WTC11 (cell line): ENCODE data around the gene LRRC18. TPM values are rescaled to one million over a fixed set of nuclear protein-coding genes. Genes with fewer than 3 reads are reported as not detected.

Experiments
- ATAC-seq: fragments of 200-7000 bp; cut with Tn5 transposase; 2 replicates; pipeline ENCODE4 v1.10.0; 2021; ENCODE audit warnings: mild to moderate bottlenecking, moderate library complexity
- CTCF ChIA-PET: fragments of 300-600 bp; sonication (Branson Sonifier 250); formaldehyde crosslinking; loops from one replicate; lab custom pipeline; 2021; ENCODE audit warnings: antibody characterized with exemption; lab: Charles Lee
- POLR2A ChIA-PET: fragments of 350-600 bp; sonication (Branson Sonifier 250); formaldehyde crosslinking; loops from one replicate; lab custom pipeline; 2021; ENCODE audit warnings: antibody characterized with exemption; lab: Charles Lee
- DNase-seq: peaks from one replicate; pipeline ENCODE4 v3.0.0; 2021; ENCODE audit warnings: low spot score
- H3K27ac Mint-ChIP-seq: 2 replicates; pipeline ENCODE4 v1.8.0; 2021; ENCODE audit warnings: mixed read lengths
- H3K27me3 Mint-ChIP-seq: 2 replicates; pipeline ENCODE4 v1.8.0; 2021; ENCODE audit warnings: low read depth, mild to moderate bottlenecking, moderate library complexity, mixed read lengths
- H3K36me3 Mint-ChIP-seq: 2 replicates; pipeline ENCODE4 v1.8.0; 2021; ENCODE audit warnings: mixed read lengths
- H3K4me1 Mint-ChIP-seq: 2 replicates; pipeline ENCODE4 v1.8.0; 2022; ENCODE audit warnings: mixed read lengths
- H3K4me3 Mint-ChIP-seq: 2 replicates; pipeline ENCODE4 v1.8.0; 2021; ENCODE audit warnings: mild to moderate bottlenecking, moderate library complexity, mixed read lengths
- H3K9me3 Mint-ChIP-seq: 2 replicates; pipeline ENCODE4 v1.8.0; 2021; ENCODE audit warnings: mixed read lengths
- CTCF ChIP-seq: fragments of 200-600 bp; IDR thresholded peaks from 2 replicates; pipeline ENCODE4 v1.8.0; 2022; ENCODE audit warnings: antibody characterized with exemption
- ERG ChIP-seq: fragments of 250-450 bp; sonication (Bioruptor Pico); IDR thresholded peaks from 2 replicates; pipeline ENCODE4 v1.8.0; 2021; ENCODE audit warnings: mild to moderate bottlenecking
- ESRRA ChIP-seq: sonication (generic); formaldehyde crosslinking; IDR thresholded peaks from 2 replicates; pipeline ENCODE4 v1.8.1; 2022; ENCODE audit warnings: mild to moderate bottlenecking, missing genetic modification reagents, borderline replicate concordance
- FOXJ3 ChIP-seq: sonication (generic); formaldehyde crosslinking; IDR thresholded peaks from 2 replicates; pipeline ENCODE4 v1.9.0; 2021; ENCODE audit warnings: missing genetic modification reagents, mild to moderate bottlenecking, borderline replicate concordance
- FOXP4 ChIP-seq: sonication (generic); formaldehyde crosslinking; IDR thresholded peaks from 2 replicates; pipeline ENCODE4 v1.8.0; 2022; ENCODE audit warnings: mild to moderate bottlenecking, missing genetic modification reagents
- GABPB1 ChIP-seq: sonication (generic); formaldehyde crosslinking; IDR thresholded peaks from 2 replicates; pipeline ENCODE4 v1.8.1; 2023; ENCODE audit warnings: mild to moderate bottlenecking, missing genetic modification reagents
- GRHL2 ChIP-seq: fragments of 250-450 bp; sonication (Bioruptor Pico); IDR thresholded peaks from 2 replicates; pipeline ENCODE4 v1.8.0; 2022; ENCODE audit warnings: mild to moderate bottlenecking, moderate library complexity; ENCODE audit not compliant: insufficient replicate concordance, severe bottlenecking
- IRF1 ChIP-seq: sonication (generic); formaldehyde crosslinking; IDR thresholded peaks from 2 replicates; pipeline ENCODE4 v1.8.0; 2023; ENCODE audit warnings: missing genetic modification reagents
- NFE2L1 ChIP-seq: sonication (generic); formaldehyde crosslinking; IDR thresholded peaks from 2 replicates; pipeline ENCODE4 v1.8.1; 2023; ENCODE audit warnings: missing genetic modification reagents
- PREB ChIP-seq: sonication (generic); formaldehyde crosslinking; IDR thresholded peaks from 2 replicates; pipeline ENCODE4 v1.8.1; 2022; ENCODE audit warnings: mild to moderate bottlenecking, missing genetic modification reagents, moderate library complexity, borderline replicate concordance
- TCF7 ChIP-seq: sonication (generic); formaldehyde crosslinking; IDR thresholded peaks from 2 replicates; pipeline ENCODE4 v1.8.0; 2022; ENCODE audit warnings: mild to moderate bottlenecking, low read depth, missing genetic modification reagents, moderate library complexity
- TP53 ChIP-seq: sonication (generic); formaldehyde crosslinking; IDR thresholded peaks from 2 replicates; pipeline ENCODE4 v1.8.1; 2023; ENCODE audit warnings: mild to moderate bottlenecking, missing genetic modification reagents
- ZBTB21 ChIP-seq: sonication (generic); formaldehyde crosslinking; IDR thresholded peaks from 2 replicates; pipeline ENCODE4 v1.8.1; 2023; ENCODE audit warnings: mild to moderate bottlenecking, missing genetic modification reagents, borderline replicate concordance
- ZNF532 ChIP-seq: fragments of 250-450 bp; sonication (Bioruptor Pico); IDR thresholded peaks from 2 replicates; pipeline ENCODE4 v1.9.0; 2021; ENCODE audit warnings: mild to moderate bottlenecking, borderline replicate concordance
- total RNA-seq: library from RNA; stranded (reverse); gene quantifications from 3 replicates; pipeline ENCODE4 v1.2.3, GENCODE V29; 2021
- TF ChIP-seq, protein P1 (sequence below): sonication (generic); formaldehyde crosslinking; IDR thresholded peaks from 2 replicates; pipeline ENCODE4 v1.8.0; 2023; ENCODE audit warnings: missing genetic modification reagents, mild to moderate bottlenecking, borderline replicate concordance
- TF ChIP-seq, protein P2 (sequence below): sonication (generic); formaldehyde crosslinking; IDR thresholded peaks from 2 replicates; pipeline ENCODE4 v1.8.0; 2022; ENCODE audit warnings: mild to moderate bottlenecking, missing genetic modification reagents

The LRRC18 gene
- total RNA-seq, 1 experiment from 2014 or later: not detected

DNA sequence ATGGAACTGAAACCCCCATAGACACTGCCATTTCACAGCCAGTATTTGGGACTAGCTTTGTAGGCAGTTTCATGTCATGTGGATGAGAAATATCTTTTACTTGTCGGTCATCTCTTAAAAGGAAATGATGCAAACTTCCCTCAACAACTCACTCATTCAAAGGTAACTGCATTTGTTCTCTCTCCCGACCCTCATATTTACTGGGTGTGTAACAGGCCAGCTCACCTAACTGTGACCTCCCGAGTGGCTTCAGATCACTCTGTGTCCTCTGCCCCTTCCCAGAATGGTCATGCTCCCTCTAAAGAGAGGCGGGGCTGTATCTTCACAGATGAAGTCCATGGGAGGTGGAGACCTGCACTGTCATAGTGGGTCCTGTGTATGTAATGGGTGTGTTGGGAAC is 14.7 kb downstream of the LRRC18 start:
- Mint-ChIP-seq H3K27ac (no peak overlapping the region), H3K4me3 (no peak overlapping the region), H3K27me3 (no peaks in the 10 kb centered on the region), H3K9me3 (no peaks in the 10 kb centered on the region), H3K4me1 (0 out of 2 replicates have a peak, but pooled peaks cover 3% of the 10 kb centered on the region), H3K36me3 (no peaks in the 10 kb centered on the region)
- DNase-seq (no peak), ATAC-seq (no peak)
- CTCF ChIA-PET: interaction anchor here (1.1 kb wide), 1 partner anchor 267 kb away, joined by 4 read pairs; no protein-coding TSS in a partner anchor
- POLR2A ChIA-PET: interaction anchor here (0.7 kb wide), 1 partner anchor 317 kb away, joined by 3 read pairs; no protein-coding TSS in a partner anchor
- TF ChIP-seq TCF7 (no peak), ERG (no peak), TP53 (CRISPR knock-in tag) (no peak), GRHL2 (CRISPR knock-in tag) (no peak), FOXJ3 (CRISPR knock-in tag) (no peak), CTCF (no peak), NFE2L1 (CRISPR knock-in tag) (no peak), PREB (CRISPR knock-in tag) (no peak), GABPB1 (CRISPR knock-in tag) (no peak), ESRRA (CRISPR knock-in tag) (no peak), ZNF532 (no peak), FOXP4 (CRISPR knock-in tag) (no peak), ZBTB21 (CRISPR knock-in tag) (no peak), IRF1 (CRISPR knock-in tag) (no peak)
- TF ChIP-seq, protein P1, sequence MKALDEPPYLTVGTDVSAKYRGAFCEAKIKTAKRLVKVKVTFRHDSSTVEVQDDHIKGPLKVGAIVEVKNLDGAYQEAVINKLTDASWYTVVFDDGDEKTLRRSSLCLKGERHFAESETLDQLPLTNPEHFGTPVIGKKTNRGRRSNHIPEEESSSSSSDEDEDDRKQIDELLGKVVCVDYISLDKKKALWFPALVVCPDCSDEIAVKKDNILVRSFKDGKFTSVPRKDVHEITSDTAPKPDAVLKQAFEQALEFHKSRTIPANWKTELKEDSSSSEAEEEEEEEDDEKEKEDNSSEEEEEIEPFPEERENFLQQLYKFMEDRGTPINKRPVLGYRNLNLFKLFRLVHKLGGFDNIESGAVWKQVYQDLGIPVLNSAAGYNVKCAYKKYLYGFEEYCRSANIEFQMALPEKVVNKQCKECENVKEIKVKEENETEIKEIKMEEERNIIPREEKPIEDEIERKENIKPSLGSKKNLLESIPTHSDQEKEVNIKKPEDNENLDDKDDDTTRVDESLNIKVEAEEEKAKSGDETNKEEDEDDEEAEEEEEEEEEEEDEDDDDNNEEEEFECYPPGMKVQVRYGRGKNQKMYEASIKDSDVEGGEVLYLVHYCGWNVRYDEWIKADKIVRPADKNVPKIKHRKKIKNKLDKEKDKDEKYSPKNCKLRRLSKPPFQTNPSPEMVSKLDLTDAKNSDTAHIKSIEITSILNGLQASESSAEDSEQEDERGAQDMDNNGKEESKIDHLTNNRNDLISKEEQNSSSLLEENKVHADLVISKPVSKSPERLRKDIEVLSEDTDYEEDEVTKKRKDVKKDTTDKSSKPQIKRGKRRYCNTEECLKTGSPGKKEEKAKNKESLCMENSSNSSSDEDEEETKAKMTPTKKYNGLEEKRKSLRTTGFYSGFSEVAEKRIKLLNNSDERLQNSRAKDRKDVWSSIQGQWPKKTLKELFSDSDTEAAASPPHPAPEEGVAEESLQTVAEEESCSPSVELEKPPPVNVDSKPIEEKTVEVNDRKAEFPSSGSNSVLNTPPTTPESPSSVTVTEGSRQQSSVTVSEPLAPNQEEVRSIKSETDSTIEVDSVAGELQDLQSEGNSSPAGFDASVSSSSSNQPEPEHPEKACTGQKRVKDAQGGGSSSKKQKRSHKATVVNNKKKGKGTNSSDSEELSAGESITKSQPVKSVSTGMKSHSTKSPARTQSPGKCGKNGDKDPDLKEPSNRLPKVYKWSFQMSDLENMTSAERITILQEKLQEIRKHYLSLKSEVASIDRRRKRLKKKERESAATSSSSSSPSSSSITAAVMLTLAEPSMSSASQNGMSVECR (CRISPR knock-in tag): no peak
- TF ChIP-seq, protein P2, sequence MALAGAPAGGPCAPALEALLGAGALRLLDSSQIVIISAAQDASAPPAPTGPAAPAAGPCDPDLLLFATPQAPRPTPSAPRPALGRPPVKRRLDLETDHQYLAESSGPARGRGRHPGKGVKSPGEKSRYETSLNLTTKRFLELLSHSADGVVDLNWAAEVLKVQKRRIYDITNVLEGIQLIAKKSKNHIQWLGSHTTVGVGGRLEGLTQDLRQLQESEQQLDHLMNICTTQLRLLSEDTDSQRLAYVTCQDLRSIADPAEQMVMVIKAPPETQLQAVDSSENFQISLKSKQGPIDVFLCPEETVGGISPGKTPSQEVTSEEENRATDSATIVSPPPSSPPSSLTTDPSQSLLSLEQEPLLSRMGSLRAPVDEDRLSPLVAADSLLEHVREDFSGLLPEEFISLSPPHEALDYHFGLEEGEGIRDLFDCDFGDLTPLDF: no peak
